ENCODE data around the gene COMMD7.

DNA sequence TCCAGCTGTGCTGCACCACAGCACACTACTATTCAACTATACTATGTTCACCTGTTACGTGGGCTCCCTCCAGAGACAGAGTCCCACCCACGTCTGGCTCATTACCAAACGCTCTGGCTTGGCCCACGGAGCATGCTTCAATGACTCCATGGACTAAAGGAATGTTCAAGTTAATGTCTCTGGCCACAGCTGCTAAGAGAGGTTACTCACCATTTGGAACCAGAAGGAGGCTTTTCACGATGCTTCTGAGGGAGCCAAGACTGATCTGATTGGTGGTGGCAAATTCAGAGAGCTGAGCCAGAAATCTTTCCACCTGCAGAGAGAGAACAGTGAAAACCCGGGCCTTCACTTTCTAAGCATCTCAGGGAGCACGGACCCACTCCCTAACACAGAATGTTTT lies 15.6 kb downstream of the COMMD7 start:
- TF ChIP-seq POLR2AphosphoS5 (IDR thresholded peaks at IDR 0.05; ENCODE audit: low read depth, low read length) (no peak), CTCF (IDR thresholded peaks at IDR 0.05 in 2 of 3, conservative IDR thresholded peaks at IDR 0.05 in 1 of 3; ENCODE audit: borderline replicate concordance in 1 of 3, insufficient read depth in 1 of 3, low read depth in 2 of 3, low read length in 2 of 3) (no peak), POLR2A (IDR thresholded peaks at IDR 0.05; ENCODE audit: borderline replicate concordance, extremely low read depth, insufficient read depth, insufficient read length) (no peak)
- TF ChIP-seq, protein P1, sequence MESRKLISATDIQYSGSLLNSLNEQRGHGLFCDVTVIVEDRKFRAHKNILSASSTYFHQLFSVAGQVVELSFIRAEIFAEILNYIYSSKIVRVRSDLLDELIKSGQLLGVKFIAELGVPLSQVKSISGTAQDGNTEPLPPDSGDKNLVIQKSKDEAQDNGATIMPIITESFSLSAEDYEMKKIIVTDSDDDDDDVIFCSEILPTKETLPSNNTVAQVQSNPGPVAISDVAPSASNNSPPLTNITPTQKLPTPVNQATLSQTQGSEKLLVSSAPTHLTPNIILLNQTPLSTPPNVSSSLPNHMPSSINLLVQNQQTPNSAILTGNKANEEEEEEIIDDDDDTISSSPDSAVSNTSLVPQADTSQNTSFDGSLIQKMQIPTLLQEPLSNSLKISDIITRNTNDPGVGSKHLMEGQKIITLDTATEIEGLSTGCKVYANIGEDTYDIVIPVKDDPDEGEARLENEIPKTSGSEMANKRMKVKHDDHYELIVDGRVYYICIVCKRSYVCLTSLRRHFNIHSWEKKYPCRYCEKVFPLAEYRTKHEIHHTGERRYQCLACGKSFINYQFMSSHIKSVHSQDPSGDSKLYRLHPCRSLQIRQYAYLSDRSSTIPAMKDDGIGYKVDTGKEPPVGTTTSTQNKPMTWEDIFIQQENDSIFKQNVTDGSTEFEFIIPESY (IDR thresholded peaks at IDR 0.05; ENCODE audit: extremely low read depth, insufficient replicate concordance, low read length) = no peak

All from HCT116 (cell line).